Esophagus muscularis mucosa (tissue), 4 donors: ENCODE data around the gene C16orf96.

Source experiments
- EP300 ChIP-seq: sonication (generic); formaldehyde crosslinking; IDR thresholded peaks from one replicate; pipeline ENCODE4 v1.6.1; 2017; ENCODE audit warnings: antibody characterized with exemption
- POLR2A ChIP-seq: fragments of 450-650 bp; IDR thresholded peaks from one replicate; pipeline ENCODE4 v1.6.1; 2017; ENCODE audit warnings: antibody characterized with exemption, moderate library complexity, mild to moderate bottlenecking, low read depth
- TF ChIP-seq, protein P1 (sequence below), 3 experiments: fragments of 200-600 bp in 2 of 3; fragments of 450-650 bp in 1 of 3; sonication (generic) in 2 of 3; IDR thresholded peaks; one replicate each; pipeline ENCODE4 v1.5.1; 2017 to 2019; ENCODE audit warnings: antibody characterized with exemption in 3 of 3, mild to moderate bottlenecking in 2 of 3, moderate library complexity in 1 of 3

DNA sequence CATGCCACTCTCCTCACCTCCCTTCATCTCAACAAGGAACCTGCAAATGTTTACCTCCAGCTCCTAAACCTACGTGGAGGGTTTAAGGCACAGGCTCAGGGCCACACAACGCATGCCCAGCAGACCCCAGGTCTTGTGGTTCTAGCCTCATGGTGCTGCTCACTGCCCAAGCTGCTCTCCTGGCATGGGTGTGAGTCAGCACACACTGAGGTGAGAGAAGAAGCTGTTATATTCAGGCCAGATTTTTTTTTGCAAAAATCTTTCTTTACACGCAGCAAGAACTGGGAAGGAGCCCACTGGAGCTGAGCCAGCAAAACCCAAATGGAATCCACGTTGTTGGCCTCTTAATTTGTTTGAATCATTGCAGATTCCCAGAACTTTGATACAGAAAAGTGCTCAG lies 5.5 kb upstream of the C16orf96 start:
- TF ChIP-seq POLR2A: no peak
- TF ChIP-seq, protein P1, sequence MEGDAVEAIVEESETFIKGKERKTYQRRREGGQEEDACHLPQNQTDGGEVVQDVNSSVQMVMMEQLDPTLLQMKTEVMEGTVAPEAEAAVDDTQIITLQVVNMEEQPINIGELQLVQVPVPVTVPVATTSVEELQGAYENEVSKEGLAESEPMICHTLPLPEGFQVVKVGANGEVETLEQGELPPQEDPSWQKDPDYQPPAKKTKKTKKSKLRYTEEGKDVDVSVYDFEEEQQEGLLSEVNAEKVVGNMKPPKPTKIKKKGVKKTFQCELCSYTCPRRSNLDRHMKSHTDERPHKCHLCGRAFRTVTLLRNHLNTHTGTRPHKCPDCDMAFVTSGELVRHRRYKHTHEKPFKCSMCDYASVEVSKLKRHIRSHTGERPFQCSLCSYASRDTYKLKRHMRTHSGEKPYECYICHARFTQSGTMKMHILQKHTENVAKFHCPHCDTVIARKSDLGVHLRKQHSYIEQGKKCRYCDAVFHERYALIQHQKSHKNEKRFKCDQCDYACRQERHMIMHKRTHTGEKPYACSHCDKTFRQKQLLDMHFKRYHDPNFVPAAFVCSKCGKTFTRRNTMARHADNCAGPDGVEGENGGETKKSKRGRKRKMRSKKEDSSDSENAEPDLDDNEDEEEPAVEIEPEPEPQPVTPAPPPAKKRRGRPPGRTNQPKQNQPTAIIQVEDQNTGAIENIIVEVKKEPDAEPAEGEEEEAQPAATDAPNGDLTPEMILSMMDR (IDR thresholded peaks at IDR 0.05): no peak
- no peak for TF ChIP-seq EP300
